ENCODE data around the gene ZBTB6. TPM values are rescaled to one million over a fixed set of nuclear protein-coding genes. Genes with fewer than 3 reads are reported as not detected.

Gene ZBTB6
- total RNA-seq, 4 donors from 2014 or later = 6.5 to 12.9 (median 9.5) TPM

DNA sequence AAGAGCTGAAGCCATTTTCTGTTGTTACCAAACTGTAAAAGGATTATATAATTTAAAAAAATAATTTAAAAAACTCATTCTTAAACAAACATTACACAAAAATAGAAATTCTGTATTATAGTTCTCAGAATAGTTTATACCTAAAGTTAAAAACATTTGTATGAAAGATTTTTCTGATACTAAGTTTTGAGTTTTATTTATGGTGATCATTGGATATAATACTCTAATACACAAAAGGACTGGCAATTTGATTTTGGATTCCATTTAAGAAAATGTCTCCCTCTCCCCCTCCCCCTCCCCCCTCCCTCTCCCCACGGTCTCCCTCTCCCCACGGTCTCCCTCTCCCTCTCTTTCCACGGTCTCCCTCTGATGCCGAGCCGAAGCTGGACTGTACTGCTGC is 47.0 kb downstream of the ZBTB6 start:
- no peak overlapping the region for H3K4me3 ChIP-seq
- no peak for TF ChIP-seq POLR2AphosphoS5 (IDR thresholded peaks at IDR 0.05)
- TF ChIP-seq EP300 (IDR thresholded peaks at IDR 0.05) = no peak
- no peak for TF ChIP-seq POLR2A (IDR thresholded peaks at IDR 0.05; ENCODE audit: low read depth)
- TF ChIP-seq, protein P1, sequence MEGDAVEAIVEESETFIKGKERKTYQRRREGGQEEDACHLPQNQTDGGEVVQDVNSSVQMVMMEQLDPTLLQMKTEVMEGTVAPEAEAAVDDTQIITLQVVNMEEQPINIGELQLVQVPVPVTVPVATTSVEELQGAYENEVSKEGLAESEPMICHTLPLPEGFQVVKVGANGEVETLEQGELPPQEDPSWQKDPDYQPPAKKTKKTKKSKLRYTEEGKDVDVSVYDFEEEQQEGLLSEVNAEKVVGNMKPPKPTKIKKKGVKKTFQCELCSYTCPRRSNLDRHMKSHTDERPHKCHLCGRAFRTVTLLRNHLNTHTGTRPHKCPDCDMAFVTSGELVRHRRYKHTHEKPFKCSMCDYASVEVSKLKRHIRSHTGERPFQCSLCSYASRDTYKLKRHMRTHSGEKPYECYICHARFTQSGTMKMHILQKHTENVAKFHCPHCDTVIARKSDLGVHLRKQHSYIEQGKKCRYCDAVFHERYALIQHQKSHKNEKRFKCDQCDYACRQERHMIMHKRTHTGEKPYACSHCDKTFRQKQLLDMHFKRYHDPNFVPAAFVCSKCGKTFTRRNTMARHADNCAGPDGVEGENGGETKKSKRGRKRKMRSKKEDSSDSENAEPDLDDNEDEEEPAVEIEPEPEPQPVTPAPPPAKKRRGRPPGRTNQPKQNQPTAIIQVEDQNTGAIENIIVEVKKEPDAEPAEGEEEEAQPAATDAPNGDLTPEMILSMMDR (IDR thresholded peaks at IDR 0.05) = no peak
- H3K9me3 ChIP-seq = no peaks in the 10 kb centered on the region
- H3K27me3 ChIP-seq = no peaks in the 10 kb centered on the region
- H3K4me1 ChIP-seq = no peaks in the 10 kb centered on the region
- H3K36me3 ChIP-seq = peaks cover 10 to 44% (median 31%) of the 10 kb centered on the region in 4 donors
- intact Hi-C loops (cut with DNase I) = no loop called here
- no peak overlapping the region for H3K27ac ChIP-seq (replicated peaks in 1 of 4)
- no peak for DNase-seq (ENCODE audit: extremely low spot score)
- 87% methylated on average over 5 of the region's 5 CpGs for WGBS

DNA sequence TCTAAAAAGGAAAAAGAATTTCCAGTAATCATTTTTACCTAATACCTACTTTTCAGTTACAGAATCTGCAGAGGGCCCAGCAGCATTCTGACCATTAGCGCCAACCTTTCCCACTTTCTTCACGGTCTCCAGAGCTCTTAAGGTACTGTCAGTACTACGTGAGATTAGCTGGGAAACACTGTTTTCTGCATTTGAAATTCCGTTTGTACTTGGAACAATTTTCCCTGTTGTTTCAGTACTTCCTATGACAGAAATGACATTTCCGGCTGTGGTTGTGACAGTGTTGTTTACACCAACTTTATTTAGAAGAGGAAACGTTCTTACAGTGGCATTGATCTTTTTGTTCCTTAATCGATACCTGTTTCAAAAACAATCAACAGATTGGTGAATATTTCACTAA is 47.8 kb downstream of the ZBTB6 start:
- H3K36me3 ChIP-seq = peaks cover 10 to 36% (median 27%) of the 10 kb centered on the region in 4 donors
- DNase-seq (ENCODE audit: extremely low spot score) = no peak
- no peak for TF ChIP-seq POLR2AphosphoS5 (IDR thresholded peaks at IDR 0.05)
- no peak for TF ChIP-seq EP300 (IDR thresholded peaks at IDR 0.05)
- TF ChIP-seq POLR2A (IDR thresholded peaks at IDR 0.05; ENCODE audit: low read depth) = no peak
- TF ChIP-seq, protein P1 (IDR thresholded peaks at IDR 0.05) = no peak
- no peaks in the 10 kb centered on the region for H3K4me1 ChIP-seq
- intact Hi-C loops (cut with DNase I) = no loop called here
- no peak overlapping the region for H3K4me3 ChIP-seq
- H3K27ac ChIP-seq (replicated peaks in 1 of 4) = no peak overlapping the region
- 81% methylated on average over 7 of the region's 7 CpGs for WGBS
- no peaks in the 10 kb centered on the region for H3K27me3 ChIP-seq
- no peaks in the 10 kb centered on the region for H3K9me3 ChIP-seq

DNA sequence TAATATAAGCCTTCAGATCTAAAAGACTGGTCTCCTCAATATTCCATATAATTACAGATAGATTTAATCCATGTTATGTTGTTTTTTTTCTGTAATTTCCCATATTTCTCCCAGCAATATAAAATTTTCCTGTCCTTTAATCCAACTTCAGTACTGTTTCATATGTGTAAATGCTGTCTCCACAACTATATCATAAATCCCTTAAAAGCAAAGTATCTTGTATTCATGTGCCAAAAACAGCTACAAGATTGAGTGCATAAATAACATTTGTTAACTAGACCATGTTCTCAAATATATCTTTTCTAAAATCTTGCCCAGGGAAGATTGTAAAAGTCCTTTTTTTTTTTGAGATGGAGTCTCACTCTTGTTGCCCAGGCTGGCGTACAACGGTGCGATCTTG is 49.7 kb downstream of the ZBTB6 start:
- TF ChIP-seq, protein P1 (IDR thresholded peaks at IDR 0.05) = no peak
- TF ChIP-seq POLR2A (IDR thresholded peaks at IDR 0.05; ENCODE audit: low read depth) (no peak), POLR2AphosphoS5 (IDR thresholded peaks at IDR 0.05) (no peak)
- WGBS = 97% methylated on average over 3 of the region's 3 CpGs
- no peak for DNase-seq (ENCODE audit: extremely low spot score)
- Histone ChIP-seq H3K27me3 (no peaks in the 10 kb centered on the region), H3K4me1 (no peaks in the 10 kb centered on the region), H3K9me3 (no peaks in the 10 kb centered on the region), H3K4me3 (no peak overlapping the region), H3K27ac (replicated peaks in 1 of 4) (no peak overlapping the region), H3K36me3 (peaks cover 16 to 38% (median 23%) of the 10 kb centered on the region in 4 donors)
- intact Hi-C loops (cut with DNase I) = no loop called here

DNA sequence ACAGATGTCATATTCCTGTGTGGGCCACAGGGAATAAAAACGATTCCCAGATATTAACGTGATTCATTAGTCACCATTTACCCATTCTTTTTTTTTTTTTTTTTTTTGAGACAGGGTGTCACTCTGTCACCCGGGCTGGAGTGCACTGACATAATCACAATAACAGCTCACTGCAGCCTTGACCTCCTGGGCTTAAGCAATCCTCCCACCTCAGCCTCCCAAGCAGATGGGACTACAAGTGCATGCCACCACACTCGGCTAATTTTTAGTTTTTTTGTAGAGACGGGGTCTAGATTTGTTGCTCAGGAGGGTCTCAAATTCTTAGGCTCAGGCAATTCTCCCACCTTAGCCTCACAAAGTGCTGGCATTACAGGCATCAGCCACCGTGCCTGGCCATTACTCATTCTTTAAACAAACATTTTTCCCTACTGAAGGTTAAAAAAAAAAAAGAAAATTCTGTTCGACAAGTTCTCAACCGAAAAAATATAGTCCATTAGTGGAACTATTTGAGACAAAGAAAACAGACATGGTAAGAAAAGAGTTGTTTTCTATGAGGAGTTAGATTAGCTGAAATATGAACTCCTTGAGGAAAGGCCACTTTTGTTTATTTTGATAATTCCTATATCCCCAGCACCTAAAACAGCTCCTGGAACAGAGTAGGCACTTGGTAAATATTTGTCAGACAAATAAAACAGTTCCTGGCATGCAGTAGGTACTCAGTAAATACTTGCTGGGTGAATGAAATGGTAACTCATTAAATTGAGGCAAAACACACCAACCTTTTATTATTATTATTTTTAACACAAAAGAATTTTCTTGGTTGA is 52.6 kb downstream of the ZBTB6 start:
- WGBS = 83% methylated on average over 8 of the region's 8 CpGs
- Histone ChIP-seq H3K27ac (replicated peaks in 1 of 4) (no peak overlapping the region), H3K27me3 (no peaks in the 10 kb centered on the region), H3K4me3 (no peak overlapping the region), H3K9me3 (no peaks in the 10 kb centered on the region), H3K4me1 (no peaks in the 10 kb centered on the region), H3K36me3 (peaks cover 34 to 67% (median 49%) of the 10 kb centered on the region in 4 donors)
- TF ChIP-seq POLR2AphosphoS5 (IDR thresholded peaks at IDR 0.05) (no peak), EP300 (IDR thresholded peaks at IDR 0.05) (no peak), POLR2A (IDR thresholded peaks at IDR 0.05; ENCODE audit: low read depth) (no peak)
- TF ChIP-seq, protein P1 (IDR thresholded peaks at IDR 0.05) = no peak
- intact Hi-C loops (cut with DNase I) = no loop called here
- DNase-seq (ENCODE audit: extremely low spot score) = no peak

Small RNA genes within 50 kb of the gene (small RNA-seq; reads per million reads assigned to genes)
- 0 reads per million in 3 donors for gene RNY1P15
- 2,952 to 4,117 (median 3,021) reads per million in 3 donors for gene SNORD90

Other genes with a start within 250 kb of the ZBTB6 start
- not detected for gene OR1L3, start 238.2 kb downstream of the ZBTB6 start, total RNA-seq
- not detected for gene OR1L4, start 189.3 kb downstream of the ZBTB6 start, total RNA-seq
- not detected for gene OR1L6, start 171.0 kb downstream of the ZBTB6 start, total RNA-seq
- not detected for gene OR5C1, start 124.4 kb downstream of the ZBTB6 start, total RNA-seq
- gene OR1K1, start 113.2 kb downstream of the ZBTB6 start, total RNA-seq = not detected
- 10 to 100 TPM; 12.5 to 18.7 (median 15.7) TPM for gene PDCL, start 84.7 kb downstream of the ZBTB6 start, total RNA-seq
- gene RC3H2, start 8.0 kb downstream of the ZBTB6 start, total RNA-seq = 10 to 100 TPM; 40.1 to 58.1 (median 57.8) TPM
- gene ZBTB26, start 18.2 kb upstream of the ZBTB6 start, total RNA-seq = 10 to 100 TPM in 2 of 4 donors, 1 to 10 TPM in 2; 6.3 to 10.4 (median 9.1) TPM
- 100 to 1,000 TPM in 1 of 4 donors, 10 to 100 TPM in 3; 64.3 to 116 (median 79.5) TPM for gene RABGAP1, start 27.7 kb upstream of the ZBTB6 start, total RNA-seq
- 1 to 10 TPM in 1 of 4 donors, under 1 TPM in 2, not detected in 1; 0.33 to 1.1 (median 0.52) TPM for gene GPR21, start 120.3 kb upstream of the ZBTB6 start, total RNA-seq

Measured in esophagus muscularis mucosa (tissue), 4 donors.